Renal pelvis (tissue), 12 donors: ENCODE results near the gene ANKRD61. TPM values are rescaled to one million over a fixed set of nuclear protein-coding genes. Genes with fewer than 3 reads are reported as not detected.
"Not testable (repeated sequence)": the region's sequence is repeated elsewhere in the genome, so short reads cannot be mapped to it uniquely, and the experiment has no call there.

Source experiments
- DNase-seq: peaks from one replicate; pipeline ENCODE4 v3.0.0-alpha.2; 2013
- long read RNA-seq, 16 experiments: transcript quantifications; one replicate each; lab custom pipeline, GENCODE V29; 2026
- polyA plus RNA-seq, 3 donors: library from polyadenylated mRNA; unstranded; fragments of 120-200 nt; gene quantifications; one replicate each; pipeline ENCODE4 v1.2.1, GENCODE V29; 2013; ENCODE audit not compliant: insufficient read length in 3 of 3

ANKRD61 gene
- polyA plus RNA-seq, result 1 to 10 TPM in 2 of 3 donors, under 1 TPM in 1; 0.61 to 2.8 (median 2.7) TPM
- long read RNA-seq, donor 1, result 0 reads
- long read RNA-seq, donor 2, partial matches to known transcripts, result 61 of 84 reads
- long read RNA-seq, donor 2, other reads (novel, unspliced or antisense), result 23 of 84 reads
- long read RNA-seq, donor 3, result 0 reads
- long read RNA-seq, donor 4, result 0 reads
- long read RNA-seq, donor 5, result 0 reads
- long read RNA-seq, donor 6, result 0 reads
- long read RNA-seq, donor 7, result 0 reads
- long read RNA-seq, donor 8, result 0 reads
- long read RNA-seq, donor 9, result 0 reads
- long read RNA-seq, donor 10, result 0 reads
- long read RNA-seq, donor 11, result 0 reads
- long read RNA-seq, donor 12, result 0 reads
- long read RNA-seq, donor 13, result 0 reads
- long read RNA-seq, donor 14, result 0 reads
- long read RNA-seq, donor 15, result 0 reads
- long read RNA-seq, donor 16, partial matches to known transcripts, result 38 of 61 reads
- long read RNA-seq, donor 16, other reads (novel, unspliced or antisense), result 23 of 61 reads

DNA sequence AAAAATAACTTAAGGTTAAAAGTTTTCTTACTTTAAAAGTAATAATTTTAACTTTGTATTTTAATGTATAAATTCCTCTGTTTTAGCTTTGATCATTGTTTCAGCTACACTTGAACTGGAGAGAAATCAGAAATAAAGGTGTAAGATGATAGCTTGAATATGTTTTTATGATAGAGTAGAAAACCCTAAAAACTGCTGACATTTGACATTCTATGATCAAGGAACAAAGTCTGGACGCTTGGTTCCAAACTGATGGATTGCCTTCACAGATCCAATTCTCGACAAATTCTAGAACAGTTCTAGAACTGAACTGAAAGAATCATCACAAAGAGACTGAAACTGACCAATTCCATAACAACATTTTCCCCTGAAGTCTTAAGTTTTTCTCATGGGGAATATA is at the start of gene ANKRD61:
Gene ANKRD61 (plus strand): TSS at position 389 of the 400 bp plus-strand sequence. CDS start 0 bp downstream, at position 389.
- DNase-seq, result no peak

DNA sequence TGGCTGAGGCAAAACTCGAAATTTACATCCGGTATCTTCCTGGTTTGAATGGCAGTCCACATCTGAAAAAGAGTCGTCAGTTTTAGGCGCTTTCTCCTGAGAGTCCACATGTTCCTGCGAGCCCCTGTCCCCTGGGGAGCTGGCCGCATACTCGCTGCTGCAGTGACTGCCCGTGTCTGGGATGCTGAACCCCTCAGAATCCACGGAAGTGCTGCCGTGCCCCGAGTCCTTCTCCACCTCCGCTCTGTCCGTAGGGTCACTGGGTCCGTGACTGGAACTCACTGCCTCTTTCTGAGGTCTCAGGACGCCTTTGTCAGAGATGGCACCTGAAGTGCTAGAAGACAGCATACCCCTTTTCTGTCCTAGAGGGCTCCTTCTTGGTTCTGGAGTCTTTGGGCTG is 44.1 kb upstream of the ANKRD61 start:
- not testable (repeated sequence) for DNase-seq

DNA sequence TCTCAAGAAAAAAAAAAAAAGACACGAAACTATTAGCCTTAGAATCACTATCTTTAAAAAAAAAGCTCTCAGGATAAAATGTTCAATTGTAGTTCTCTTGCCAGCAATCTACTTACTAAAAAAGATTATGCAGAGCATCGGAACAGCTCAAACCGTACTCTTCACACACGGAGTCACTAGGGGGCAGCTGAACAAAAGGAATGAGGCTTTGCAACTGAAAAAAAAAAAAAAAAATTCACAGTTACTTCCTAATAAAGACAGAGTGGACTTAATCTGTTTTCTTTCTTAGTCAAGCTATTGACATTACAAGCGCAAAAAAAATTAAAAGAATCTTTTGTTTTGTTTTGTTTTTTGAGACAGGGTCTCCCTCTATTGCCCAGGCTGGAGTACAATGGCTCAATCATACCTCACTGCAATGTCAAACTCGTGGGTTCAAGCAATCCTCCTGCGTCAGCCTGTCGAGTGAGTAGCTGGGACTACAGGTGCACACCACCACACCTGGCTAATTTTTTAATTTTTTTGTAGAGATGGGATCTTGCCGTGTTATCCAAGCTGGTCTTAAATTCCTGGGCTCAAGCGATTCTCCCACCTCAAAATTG is 33.9 kb upstream of the ANKRD61 start:
- DNase-seq, result peak; percentile 66

DNA sequence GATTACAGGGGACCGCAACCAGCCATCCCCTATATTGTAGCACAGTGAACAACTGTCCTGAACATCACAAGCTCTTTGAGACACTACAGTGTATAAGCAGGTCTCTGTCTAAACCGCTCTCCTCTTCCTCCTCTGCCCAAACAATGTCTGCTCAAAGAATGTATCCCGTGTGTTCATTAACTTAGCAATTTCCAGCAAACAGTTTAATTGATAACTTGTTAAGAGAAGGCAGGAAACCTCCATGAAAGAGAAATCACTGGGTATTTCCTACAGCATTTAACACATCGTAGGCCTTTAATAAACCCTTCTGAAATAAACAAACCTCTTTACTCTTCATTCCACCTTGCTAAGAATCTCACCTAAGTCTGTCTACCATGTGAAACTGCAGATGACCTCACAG is 23.8 kb upstream of the ANKRD61 start:
- no peak for DNase-seq

DNA sequence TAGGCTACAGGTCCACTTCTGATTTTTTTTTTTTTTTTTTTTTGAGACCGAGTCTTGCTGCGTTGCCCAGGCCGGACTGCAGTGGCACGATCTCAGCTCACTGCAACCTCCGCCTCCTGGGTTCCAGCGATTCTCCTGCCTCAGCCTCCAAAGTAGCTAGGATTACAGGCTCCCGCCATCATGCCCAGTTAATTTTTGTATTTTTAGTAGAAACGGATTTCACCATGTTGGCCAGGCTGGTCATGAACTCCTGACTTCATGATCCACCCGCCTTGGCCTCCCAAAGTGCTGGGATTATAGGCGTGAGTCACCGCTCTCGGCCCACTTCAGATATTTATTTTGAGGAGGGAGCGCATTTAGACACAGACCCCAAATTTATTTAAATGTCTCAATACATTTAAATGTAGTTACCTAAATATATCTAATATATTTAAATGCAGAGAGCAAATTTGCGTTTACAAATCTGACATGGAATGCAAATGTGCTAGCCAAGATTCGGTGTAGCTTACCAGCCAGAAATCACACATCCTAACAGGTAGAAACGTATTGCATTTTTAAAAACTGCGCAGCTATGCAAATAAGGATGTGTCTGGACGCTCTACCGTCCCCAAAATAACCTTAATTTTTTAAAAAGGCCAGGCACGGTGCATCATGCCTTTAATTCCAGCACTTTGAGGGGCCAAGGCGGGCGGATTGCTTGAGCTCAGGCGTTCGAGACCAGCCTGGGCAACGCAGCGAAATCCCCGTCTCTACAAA is 23.2 kb upstream of the ANKRD61 start:
- not testable (repeated sequence) for DNase-seq

DNA sequence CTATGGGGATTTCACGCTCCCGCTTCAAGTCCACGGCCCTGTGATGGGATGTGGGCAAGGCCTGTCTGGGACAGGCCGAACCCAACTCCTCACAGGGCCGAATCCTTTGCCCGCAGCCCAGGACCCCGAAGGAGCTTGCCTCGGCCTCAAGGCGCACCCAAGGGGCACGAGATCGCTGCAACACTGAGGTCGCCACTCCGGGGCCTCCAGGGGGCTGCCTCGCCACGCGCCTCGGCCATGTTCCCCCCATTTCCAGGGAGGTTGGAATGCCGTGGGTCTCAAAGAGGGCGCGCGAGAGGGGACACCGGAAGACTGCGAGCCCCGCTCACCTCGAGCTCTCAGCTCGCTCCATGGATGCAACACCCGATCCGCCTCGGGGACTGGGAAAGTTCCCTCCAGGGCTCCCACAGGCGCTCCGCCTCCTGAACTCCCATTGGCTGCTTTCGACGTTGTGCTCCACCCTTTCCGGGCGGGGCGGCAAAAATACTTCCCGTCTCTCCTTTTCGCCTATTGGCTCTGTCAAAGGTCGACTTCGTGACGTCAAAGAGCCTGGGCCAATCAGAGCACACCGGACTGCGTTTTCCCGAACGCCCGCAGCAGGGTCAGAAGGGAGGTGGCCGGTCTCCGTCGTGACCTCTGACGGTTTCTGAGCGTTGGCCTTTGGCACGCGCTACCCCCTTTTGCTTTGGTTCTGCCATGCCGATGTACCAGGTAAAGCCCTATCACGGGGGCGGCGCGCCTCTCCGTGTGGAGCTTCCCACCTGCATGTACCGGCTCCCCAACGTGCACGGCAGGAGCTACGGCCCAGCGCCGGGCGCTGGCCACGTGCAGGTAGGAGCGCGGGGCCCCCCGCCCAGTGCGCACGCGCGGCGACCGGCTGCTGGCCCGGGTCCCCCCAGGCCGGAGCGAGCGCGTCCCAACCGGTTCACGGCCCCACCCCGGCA is 22.2 kb upstream of the ANKRD61 start, which contains the start of the genes AIMP2 and PMS2:
Gene AIMP2 (plus strand): TSS at position 605 of the 944 bp plus-strand sequence. CDS start 92 bp downstream, at position 697.
Gene PMS2 (minus strand): TSS at position 382 of the 944 bp plus-strand sequence. CDS start 30 bp downstream, at position 352.
- DNase-seq, result peak; percentile 99

DNA sequence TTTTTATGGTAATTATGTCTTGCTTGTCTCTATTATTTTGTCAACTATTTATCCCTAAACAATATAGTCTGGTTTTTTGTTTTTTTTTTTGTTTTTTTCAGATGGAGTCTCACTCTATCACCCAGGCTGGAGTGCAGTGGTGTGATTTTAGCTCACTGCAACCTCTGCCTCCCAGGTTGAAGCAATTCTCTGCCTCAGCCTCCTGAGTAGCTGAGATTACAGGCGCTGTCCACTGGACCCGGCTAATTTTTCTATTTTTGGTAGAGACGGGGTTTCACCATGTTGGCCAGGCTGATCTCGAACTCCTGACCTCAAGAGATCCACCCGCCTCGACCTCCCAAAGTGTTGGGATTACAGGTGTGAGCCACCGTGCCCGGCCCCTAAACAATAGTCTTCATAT is 20.8 kb upstream of the ANKRD61 start:
- not testable (repeated sequence) for DNase-seq

DNA sequence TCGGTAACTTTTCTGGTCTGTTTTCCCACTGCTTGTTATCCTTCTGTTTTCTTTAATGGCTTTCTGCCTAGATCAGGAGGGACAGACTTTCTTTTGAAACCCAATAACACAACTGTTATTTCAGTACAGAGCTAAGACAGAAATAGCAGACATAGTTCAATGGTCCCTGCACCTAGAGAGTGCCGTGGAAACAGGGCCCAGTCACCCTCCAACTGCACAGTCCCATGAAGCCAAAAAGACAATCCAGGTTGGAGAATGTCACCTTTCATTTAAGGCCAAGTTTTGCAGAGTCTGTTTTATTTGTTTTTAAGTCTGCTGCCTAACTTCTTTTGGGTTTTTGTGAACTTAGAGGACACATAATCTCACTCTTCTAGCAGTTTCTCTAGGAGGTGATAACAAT is 19.6 kb upstream of the ANKRD61 start:
- DNase-seq, result no peak

DNA sequence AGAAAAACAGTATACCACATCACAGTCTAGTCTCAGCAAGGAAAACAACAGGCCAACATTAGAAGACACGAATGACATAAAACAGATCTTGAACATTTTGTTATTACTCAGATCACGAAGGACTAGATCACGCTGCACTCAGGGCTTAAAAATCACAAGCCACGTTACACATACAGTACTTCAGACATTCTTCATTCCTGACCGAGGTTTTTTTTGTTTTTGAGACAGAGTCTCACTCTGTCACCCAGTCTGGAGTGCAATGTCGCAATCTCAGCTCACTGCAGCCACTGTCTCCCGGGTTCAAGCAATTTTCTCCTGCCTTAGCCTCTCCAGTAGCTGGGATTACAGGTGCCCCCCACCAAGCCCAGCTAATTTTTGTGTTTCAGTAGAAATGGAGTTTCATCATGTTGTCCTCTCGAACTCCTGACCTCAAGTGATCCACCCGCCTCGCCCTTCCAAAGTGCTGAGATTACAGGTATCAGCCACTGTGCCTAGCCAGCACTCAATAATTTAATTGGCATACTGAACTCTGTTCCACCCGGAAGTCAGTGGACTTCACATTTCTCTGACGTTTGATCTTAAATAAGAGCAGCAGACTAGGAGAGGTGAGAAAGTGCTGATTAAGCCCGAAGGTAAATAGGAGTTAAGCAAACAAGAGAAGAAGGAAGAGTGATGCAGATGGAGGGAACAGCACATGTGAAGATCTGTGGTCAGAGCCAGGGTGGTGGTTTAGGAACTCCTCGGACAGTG is 18.6 kb upstream of the ANKRD61 start:
- DNase-seq, result no peak

DNA sequence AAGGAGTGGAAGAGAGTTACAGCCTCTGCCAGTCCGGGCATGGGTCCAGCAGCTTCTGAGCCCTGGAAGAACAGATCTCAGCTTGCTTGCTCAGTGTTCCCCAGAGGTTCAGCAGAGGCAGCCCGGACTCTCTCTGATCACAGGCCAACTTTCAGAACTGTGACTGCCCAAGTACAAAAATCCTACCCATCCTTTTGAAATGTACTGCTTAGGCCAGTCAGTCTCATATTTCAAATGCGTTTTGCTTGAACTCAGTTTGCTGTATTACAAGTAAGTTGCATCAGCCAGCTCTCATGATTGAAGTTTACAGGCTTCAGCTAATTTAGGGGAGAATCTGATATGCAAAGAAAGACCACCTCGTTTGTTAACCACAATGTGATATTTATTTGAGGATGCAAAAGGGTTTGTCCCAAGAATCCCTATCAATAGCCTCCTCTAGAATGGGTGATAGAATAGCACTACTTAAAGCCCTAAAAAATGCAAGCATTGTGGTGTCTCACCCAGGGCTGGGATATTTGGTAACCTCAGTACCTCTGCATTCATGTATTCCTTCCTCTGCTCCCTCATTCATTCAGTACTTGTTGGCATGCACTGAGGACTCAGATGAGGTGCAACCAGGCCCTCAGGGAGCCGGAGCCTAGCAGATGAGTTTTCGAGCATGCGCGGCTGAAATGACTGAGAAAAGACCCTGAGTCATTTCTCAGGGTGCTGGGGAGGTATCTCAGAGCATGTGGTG is 15.1 kb upstream of the ANKRD61 start:
- DNase-seq, result no peak

DNA sequence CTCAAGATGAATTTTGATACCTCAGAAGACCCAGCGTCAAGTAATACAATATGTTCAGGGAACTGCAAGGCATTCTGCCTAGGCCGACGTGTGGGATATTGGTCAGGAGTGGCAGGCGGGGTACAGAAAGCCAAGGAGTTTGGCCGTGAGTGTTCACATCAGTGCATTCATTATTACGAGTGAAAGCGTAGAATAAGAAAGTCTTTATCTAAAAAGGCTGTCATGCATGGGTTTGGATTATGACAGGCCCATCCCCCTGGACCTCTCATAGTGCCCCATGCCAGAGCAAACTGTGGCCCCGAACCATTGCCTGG is 14.6 kb upstream of the ANKRD61 start:
- no peak for DNase-seq

DNA sequence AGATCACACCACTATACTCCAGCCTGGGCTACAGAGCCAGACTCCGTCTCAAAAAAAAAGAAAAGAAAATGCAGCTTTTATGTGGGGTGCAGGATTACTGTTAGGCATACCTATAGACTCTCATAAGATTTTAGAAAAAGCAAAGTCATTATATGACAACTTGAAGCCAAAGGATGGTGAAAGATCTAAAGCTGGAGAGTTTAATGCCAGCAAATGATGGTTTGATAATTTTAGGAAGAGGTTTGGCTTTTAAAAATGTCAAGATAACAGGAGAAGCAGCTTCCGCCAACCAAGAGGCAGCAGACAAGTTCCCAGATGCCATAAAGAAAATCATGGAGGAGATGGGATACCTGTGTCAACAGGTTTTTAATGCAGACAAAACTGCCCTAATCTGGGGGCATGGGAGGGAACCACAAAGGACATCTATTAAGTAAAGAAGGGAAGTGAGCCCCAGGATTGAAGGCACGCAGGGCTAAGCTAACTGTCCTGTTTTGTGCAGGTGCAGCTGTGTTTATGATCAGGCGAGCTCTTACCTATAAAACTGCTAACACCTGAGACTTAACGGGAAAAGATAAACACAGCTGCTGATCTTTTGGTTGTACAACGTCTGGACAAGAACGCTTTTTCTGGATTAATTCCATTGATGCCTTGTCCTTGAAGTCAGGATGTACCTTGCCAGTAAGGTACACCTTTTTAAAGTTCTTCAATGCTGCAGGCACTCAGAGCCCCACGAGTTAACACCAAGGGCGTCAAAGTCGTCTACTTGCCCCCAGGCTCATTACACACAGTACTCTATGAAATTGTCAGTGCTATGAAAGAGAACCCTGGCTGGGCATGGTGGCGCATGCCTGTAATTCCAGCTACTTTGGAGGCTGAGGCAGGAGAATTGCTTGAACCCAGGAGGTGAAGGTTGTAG is 10.5 kb upstream of the ANKRD61 start:
- DNase-seq, result no peak

DNA sequence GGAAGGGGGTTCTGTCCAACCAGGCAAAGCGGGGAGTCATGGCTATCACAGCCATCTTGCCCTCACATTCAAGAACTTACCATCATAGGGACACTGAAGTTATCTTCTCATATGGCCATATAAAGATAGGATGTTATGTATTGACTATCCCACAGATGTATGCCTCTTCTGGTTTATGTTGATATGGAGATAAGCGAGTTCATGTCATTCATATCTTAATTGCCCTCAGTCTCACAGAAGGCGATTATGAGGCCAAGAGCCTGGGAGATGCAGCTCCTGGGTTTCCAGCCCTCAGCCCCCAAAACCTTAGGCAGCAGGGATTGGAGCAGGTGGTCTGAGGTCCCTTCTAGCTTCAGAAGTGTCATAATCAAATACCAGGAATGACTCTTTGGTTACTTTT is 8.5 kb upstream of the ANKRD61 start:
- DNase-seq, result no peak

DNA sequence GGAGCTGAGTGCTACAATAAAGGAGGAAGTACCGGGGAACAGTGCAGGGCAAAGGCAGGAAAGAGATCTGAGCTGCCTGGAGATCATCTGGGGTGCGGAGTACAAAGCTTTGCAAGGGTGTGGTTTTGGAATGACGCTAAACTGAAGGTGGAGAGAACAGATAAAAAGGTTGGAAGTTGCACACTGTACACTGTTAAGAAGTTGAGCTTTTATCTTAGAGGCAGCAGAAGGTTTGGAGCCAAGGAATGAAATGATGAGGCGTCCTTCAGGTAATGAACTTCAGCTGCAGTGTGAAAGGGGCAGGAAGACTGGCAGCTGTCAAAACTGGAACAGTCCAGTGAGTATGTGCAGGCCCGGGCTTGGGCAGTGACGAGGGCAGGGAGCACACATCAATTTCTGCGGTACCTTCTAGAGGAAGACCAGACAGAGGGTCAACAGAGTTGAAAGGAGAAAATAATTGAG is 7.2 kb upstream of the ANKRD61 start:
- no peak for DNase-seq

DNA sequence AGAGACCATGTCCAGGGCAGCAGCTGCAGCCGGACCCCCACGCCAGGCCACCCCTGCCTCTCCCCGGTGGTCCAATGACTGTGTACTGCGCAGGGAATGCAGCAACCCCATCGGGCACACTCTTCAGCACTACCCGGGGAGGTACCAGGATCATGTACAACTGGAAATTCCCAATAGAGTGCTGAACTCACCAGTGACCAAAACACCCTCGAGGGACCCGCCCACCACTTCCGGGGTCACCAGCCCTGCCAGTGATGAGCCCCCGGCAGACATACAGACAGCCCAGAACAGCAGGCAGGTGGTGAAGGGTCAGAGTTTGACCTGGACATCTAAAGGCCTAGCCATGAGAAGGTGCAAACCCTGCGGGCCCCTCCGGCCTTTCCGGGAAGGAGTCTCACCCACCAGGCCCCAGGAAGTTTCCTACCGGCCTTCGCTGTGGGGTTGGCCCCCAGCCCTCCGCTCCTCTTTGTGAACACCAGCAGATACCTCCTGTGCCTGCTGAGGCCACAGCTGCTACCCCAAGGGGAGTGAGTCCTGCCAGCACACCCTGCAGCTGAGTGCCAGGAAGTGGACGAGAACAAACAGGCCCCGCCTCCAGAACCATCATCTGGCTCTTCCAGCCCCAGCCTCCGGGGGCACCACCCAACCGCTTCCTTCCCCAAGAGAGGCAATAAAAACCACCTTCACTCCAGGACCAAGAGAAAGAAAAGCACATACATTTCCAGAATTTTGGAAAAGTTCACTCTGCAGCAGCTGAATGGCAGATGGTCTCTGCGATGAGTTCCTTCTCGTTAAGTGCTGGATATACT is 5.0 kb upstream of the ANKRD61 start:
- DNase-seq, result no peak

DNA sequence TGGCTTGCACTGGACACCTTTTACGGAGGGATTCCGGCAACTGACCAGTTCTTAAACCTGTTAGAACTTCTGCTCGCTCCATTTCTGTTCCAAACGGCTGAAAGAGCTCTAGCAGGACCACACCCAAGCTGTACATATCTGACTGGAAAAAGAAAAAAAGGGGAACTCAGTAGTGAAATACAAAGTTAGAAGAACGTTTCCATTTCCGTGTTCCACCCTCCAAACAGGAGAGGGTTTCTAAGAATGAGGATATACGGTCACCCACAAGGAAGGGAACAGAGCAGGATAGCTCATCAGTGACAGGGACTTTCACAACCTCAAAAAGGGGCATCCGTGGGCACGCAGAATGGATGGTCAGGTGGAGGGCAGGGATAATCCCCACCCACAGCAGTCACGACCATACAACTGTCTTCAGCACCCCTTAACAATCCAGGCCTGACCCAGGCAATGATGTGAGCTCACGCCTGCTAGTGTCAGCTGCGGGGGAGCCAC is 4.3 kb upstream of the ANKRD61 start:
- no peak for DNase-seq

DNA sequence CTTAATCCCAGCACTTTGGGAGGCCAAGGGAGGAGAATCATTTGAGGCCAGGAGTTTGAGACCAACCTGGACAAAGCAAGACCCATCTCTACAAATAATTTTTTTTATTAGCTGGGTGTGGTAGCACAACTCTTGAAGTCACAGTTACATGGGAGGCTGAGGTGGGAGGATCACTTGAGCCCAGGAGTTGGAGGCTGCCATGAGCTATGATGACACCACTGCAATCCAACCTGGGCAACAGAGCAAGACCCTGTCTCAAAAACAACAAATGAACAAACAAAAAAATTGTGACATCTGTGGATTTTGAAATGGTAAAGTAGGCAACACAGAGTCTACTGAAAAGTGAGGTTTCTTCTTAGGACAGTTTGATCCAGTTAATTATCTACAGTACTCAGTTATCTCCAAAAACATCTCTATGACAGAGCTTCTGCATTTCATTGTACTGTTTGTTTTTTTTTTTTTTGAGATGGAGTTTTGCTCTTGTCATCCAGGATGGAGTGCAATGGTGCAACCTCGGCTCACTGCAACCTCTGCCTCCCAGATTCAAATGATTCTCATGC is 3.3 kb upstream of the ANKRD61 start:
- no peak for DNase-seq
